H1 (cell line): ENCODE measurements around the gene UFSP1. TPM values are rescaled to one million over a fixed set of nuclear protein-coding genes. Genes with fewer than 3 reads are reported as not detected.

Source experiments
- CBX8 ChIP-seq: fragments of 300-800, 300-1000 bp; sonication (generic); IDR thresholded peaks from 2 replicates; pipeline ENCODE4 v1.7.1; 2016; ENCODE audit warnings: low read depth, low read length, borderline replicate concordance
- CREB1 ChIP-seq: IDR thresholded peaks from 2 replicates; pipeline ENCODE4 v1.6.1; 2012; ENCODE audit warnings: inconsistent platforms
- POLR2AphosphoS5 ChIP-seq: IDR thresholded peaks from 2 replicates; pipeline ENCODE4 v1.6.1; 2011; ENCODE audit warnings: low read depth, low read length
- RBBP5 ChIP-seq: IDR thresholded peaks from 2 replicates; pipeline ENCODE4 v1.7.1; 2012; ENCODE audit warnings: low read depth, mild to moderate bottlenecking, inconsistent platforms, low read length, moderate library complexity, borderline replicate concordance
- SIRT6 ChIP-seq: IDR thresholded peaks from one replicate; pipeline ENCODE4 v1.7.1; 2012; ENCODE audit warnings: low read length, inconsistent platforms
- SIX5 ChIP-seq: IDR thresholded peaks from 2 replicates; pipeline ENCODE4 v1.6.1; 2011; ENCODE audit warnings: mild to moderate bottlenecking, low read depth, low read length
- TAF7 ChIP-seq: optimal IDR thresholded peaks from 2 replicates; pipeline ENCODE3; 2011; ENCODE audit warnings: low read depth, mild to moderate bottlenecking, inconsistent platforms, low read length, moderate library complexity, borderline replicate concordance
- TBP ChIP-seq: IDR thresholded peaks from 2 replicates; pipeline ENCODE4 v1.6.1; 2011; ENCODE audit warnings: low read depth, low read length, improper control_type of control experiment
- polyA plus RNA-seq, 7 experiments: library from polyadenylated mRNA; depleted of rRNA in 3 of 7; stranded (reverse) in 5 of 7; unstranded in 2 of 7; fragments of >200 nt in 5 of 7; fragments of 200-250 nt in 2 of 7; gene quantifications; 1 replicate in 5 of 7; 2 replicates in 1 of 7; 4 replicates in 1 of 7; pipeline versions ENCODE4 v1.2.1 to v1.2.3, GENCODE V29; 2011 to 2013; ENCODE audit warnings: missing spikeins in 2 of 7, mixed read lengths in 2 of 7
- total RNA-seq: library from RNA; stranded (reverse); fragmentation: NEBNext Ultra II Directional; extraction: Animal tissue kit (Norgen Biotek cat#: 25700); gene quantifications from 2 replicates; pipeline ENCODE4 v1.2.1, GENCODE V29; 2021
- TF ChIP-seq, protein P1 (sequence below): fragments of 300-600 bp; sonication (generic); IDR thresholded peaks from 2 replicates; pipeline ENCODE4 v1.7.1; 2012; ENCODE audit warnings: low read length, moderate library complexity, mild to moderate bottlenecking, inconsistent platforms; ENCODE audit not compliant: insufficient replicate concordance

Gene UFSP1
- total and polyA plus RNA-seq, 2 of the 8 experiments (the other 6 are each of a cell fraction or from before 2014, with no cell fraction given) = 1.6 to 4.3 TPM

DNA sequence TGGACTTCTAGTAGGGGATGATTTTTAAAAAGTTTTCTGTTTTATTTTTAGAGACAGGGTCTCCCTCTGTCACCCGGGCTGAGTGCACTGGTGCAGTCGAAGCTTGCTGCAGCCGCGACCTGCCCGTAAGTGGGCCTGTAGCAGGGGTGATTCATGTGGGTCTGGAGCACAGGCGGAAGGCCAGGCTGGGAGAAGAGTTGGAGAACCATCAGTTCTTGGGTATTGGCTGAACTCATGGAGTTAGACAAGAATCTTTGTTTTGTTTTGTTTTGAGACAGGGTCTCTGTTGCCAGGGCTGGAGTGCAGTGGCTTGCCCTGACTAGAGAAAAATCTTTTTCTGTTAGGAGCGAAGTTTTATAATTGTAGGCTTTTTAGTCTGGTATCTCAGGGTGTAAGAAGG lies 8.9 kb downstream of the UFSP1 start (continued):
- TF ChIP-seq, protein P1, sequence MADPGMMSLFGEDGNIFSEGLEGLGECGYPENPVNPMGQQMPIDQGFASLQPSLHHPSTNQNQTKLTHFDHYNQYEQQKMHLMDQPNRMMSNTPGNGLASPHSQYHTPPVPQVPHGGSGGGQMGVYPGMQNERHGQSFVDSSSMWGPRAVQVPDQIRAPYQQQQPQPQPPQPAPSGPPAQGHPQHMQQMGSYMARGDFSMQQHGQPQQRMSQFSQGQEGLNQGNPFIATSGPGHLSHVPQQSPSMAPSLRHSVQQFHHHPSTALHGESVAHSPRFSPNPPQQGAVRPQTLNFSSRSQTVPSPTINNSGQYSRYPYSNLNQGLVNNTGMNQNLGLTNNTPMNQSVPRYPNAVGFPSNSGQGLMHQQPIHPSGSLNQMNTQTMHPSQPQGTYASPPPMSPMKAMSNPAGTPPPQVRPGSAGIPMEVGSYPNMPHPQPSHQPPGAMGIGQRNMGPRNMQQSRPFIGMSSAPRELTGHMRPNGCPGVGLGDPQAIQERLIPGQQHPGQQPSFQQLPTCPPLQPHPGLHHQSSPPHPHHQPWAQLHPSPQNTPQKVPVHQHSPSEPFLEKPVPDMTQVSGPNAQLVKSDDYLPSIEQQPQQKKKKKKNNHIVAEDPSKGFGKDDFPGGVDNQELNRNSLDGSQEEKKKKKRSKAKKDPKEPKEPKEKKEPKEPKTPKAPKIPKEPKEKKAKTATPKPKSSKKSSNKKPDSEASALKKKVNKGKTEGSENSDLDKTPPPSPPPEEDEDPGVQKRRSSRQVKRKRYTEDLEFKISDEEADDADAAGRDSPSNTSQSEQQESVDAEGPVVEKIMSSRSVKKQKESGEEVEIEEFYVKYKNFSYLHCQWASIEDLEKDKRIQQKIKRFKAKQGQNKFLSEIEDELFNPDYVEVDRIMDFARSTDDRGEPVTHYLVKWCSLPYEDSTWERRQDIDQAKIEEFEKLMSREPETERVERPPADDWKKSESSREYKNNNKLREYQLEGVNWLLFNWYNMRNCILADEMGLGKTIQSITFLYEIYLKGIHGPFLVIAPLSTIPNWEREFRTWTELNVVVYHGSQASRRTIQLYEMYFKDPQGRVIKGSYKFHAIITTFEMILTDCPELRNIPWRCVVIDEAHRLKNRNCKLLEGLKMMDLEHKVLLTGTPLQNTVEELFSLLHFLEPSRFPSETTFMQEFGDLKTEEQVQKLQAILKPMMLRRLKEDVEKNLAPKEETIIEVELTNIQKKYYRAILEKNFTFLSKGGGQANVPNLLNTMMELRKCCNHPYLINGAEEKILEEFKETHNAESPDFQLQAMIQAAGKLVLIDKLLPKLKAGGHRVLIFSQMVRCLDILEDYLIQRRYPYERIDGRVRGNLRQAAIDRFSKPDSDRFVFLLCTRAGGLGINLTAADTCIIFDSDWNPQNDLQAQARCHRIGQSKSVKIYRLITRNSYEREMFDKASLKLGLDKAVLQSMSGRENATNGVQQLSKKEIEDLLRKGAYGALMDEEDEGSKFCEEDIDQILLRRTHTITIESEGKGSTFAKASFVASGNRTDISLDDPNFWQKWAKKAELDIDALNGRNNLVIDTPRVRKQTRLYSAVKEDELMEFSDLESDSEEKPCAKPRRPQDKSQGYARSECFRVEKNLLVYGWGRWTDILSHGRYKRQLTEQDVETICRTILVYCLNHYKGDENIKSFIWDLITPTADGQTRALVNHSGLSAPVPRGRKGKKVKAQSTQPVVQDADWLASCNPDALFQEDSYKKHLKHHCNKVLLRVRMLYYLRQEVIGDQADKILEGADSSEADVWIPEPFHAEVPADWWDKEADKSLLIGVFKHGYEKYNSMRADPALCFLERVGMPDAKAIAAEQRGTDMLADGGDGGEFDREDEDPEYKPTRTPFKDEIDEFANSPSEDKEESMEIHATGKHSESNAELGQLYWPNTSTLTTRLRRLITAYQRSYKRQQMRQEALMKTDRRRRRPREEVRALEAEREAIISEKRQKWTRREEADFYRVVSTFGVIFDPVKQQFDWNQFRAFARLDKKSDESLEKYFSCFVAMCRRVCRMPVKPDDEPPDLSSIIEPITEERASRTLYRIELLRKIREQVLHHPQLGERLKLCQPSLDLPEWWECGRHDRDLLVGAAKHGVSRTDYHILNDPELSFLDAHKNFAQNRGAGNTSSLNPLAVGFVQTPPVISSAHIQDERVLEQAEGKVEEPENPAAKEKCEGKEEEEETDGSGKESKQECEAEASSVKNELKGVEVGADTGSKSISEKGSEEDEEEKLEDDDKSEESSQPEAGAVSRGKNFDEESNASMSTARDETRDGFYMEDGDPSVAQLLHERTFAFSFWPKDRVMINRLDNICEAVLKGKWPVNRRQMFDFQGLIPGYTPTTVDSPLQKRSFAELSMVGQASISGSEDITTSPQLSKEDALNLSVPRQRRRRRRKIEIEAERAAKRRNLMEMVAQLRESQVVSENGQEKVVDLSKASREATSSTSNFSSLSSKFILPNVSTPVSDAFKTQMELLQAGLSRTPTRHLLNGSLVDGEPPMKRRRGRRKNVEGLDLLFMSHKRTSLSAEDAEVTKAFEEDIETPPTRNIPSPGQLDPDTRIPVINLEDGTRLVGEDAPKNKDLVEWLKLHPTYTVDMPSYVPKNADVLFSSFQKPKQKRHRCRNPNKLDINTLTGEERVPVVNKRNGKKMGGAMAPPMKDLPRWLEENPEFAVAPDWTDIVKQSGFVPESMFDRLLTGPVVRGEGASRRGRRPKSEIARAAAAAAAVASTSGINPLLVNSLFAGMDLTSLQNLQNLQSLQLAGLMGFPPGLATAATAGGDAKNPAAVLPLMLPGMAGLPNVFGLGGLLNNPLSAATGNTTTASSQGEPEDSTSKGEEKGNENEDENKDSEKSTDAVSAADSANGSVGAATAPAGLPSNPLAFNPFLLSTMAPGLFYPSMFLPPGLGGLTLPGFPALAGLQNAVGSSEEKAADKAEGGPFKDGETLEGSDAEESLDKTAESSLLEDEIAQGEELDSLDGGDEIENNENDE = no peak
- TF ChIP-seq CREB1 (no peak), RBBP5 (no peak), POLR2AphosphoS5 (no peak), SIX5 (no peak), TAF7 (no peak), SIRT6 (no peak), TBP (no peak), CBX8 (no peak)
